SU-DHL-6 (cell line): ENCODE results near the gene ZNF423.

ENCODE experiments used
- EZH2phosphoT487 ChIP-seq: fragments of 200-600 bp; sonication (generic), shearing (Covaris generic); conservative IDR thresholded peaks from 2 replicates; pipeline ENCODE4 v1.6.1; 2018; ENCODE audit warnings: mild to moderate bottlenecking, antibody characterized with exemption, low read length, moderate library complexity, mixed read lengths
- TF ChIP-seq, protein P1 (sequence below): fragments of 200-600 bp; sonication (generic); IDR thresholded peaks from one replicate; pipeline ENCODE4 v1.5.1; 2017; ENCODE audit warnings: antibody characterized with exemption, mild to moderate bottlenecking, low read length, moderate library complexity; ENCODE audit not compliant: insufficient read depth, poor library complexity, severe bottlenecking

DNA sequence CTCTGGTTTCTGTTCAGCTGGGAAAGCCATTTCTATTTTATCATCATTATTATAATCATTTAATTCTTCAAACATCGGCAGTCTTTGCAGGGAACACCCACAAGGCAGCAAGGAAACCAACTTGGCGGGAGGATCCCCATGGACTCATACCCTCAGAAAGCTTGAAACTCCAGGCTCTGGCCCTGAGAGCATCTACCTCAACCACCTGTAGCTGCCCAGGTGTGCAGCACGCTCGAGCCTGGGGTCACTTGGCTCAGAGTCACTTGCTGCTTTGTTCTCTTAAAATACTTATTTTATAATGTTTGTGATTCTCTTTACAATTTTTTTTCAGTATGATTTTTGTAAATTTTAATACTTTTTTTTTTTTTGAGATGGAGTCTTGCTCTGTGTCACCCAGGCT, 6.8 kb upstream of the ZNF423 start:
- TF ChIP-seq, protein P1, sequence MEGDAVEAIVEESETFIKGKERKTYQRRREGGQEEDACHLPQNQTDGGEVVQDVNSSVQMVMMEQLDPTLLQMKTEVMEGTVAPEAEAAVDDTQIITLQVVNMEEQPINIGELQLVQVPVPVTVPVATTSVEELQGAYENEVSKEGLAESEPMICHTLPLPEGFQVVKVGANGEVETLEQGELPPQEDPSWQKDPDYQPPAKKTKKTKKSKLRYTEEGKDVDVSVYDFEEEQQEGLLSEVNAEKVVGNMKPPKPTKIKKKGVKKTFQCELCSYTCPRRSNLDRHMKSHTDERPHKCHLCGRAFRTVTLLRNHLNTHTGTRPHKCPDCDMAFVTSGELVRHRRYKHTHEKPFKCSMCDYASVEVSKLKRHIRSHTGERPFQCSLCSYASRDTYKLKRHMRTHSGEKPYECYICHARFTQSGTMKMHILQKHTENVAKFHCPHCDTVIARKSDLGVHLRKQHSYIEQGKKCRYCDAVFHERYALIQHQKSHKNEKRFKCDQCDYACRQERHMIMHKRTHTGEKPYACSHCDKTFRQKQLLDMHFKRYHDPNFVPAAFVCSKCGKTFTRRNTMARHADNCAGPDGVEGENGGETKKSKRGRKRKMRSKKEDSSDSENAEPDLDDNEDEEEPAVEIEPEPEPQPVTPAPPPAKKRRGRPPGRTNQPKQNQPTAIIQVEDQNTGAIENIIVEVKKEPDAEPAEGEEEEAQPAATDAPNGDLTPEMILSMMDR: no peak
- no peak for TF ChIP-seq EZH2phosphoT487
